Fibroblast of pulmonary artery (primary cell): ENCODE data around the gene TWNK.

Experiments
- DNase-seq: peaks from one replicate; pipeline ENCODE4 v3.0.0-alpha.2; 2010; ENCODE audit warnings: low read depth
- H3K4me3 ChIP-seq: replicated peaks from 2 replicates; pipeline ENCODE4 v1.5.1; 2011; ENCODE audit warnings: low read depth, mild to moderate bottlenecking, control low read depth, low read length, moderate library complexity
- TF ChIP-seq, protein P1 (sequence below): IDR thresholded peaks from 2 replicates; pipeline ENCODE4 v1.5.1; 2011; ENCODE audit warnings: mild to moderate bottlenecking, control low read depth, low read length, inconsistent platforms; ENCODE audit errors: missing control alignments

TWNK gene

GRCh38 chr10:100976906-100977305, 10.4 kb upstream of the TWNK start:
- no peak for DNase-seq
- no peak overlapping the region for H3K4me3 ChIP-seq
- TF ChIP-seq, protein P1, sequence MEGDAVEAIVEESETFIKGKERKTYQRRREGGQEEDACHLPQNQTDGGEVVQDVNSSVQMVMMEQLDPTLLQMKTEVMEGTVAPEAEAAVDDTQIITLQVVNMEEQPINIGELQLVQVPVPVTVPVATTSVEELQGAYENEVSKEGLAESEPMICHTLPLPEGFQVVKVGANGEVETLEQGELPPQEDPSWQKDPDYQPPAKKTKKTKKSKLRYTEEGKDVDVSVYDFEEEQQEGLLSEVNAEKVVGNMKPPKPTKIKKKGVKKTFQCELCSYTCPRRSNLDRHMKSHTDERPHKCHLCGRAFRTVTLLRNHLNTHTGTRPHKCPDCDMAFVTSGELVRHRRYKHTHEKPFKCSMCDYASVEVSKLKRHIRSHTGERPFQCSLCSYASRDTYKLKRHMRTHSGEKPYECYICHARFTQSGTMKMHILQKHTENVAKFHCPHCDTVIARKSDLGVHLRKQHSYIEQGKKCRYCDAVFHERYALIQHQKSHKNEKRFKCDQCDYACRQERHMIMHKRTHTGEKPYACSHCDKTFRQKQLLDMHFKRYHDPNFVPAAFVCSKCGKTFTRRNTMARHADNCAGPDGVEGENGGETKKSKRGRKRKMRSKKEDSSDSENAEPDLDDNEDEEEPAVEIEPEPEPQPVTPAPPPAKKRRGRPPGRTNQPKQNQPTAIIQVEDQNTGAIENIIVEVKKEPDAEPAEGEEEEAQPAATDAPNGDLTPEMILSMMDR, result no peak

- TF ChIP-seq, protein P1, result no peak
- DNase-seq, result no peak
- H3K4me3 ChIP-seq, result no peak overlapping the region
Measured at GRCh38 chr10:100977436-100977835, 9.9 kb upstream of the TWNK start.

GRCh38 chr10:100978121-100978900, 9.0 kb upstream of the TWNK start:
- TF ChIP-seq, protein P1, result no peak
- no peak for DNase-seq
- H3K4me3 ChIP-seq, result no peak overlapping the region

DNA sequence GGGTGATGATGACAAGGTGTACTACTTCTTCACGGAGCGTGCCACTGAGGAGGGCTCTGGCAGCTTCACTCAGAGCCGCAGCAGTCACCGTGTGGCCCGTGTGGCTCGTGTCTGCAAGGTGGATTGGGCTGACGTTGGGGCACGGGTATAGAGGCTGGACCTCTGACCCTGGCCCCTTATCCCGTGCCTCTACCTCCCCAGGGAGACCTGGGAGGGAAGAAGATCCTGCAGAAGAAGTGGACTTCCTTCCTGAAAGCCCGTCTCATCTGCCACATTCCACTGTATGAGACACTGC, 8.5 kb upstream of the TWNK start:
- H3K4me3 ChIP-seq, result no peak overlapping the region
- TF ChIP-seq, protein P1, result no peak
- DNase-seq, result no peak

- TF ChIP-seq, protein P1, result no peak
- no peak for DNase-seq
- no peak overlapping the region for H3K4me3 ChIP-seq
Measured at GRCh38 chr10:100979791-100980272, 7.5 kb upstream of the TWNK start.

GRCh38 chr10:100980311-100980710, 7.0 kb upstream of the TWNK start:
- no peak overlapping the region for H3K4me3 ChIP-seq
- TF ChIP-seq, protein P1, result no peak
- no peak for DNase-seq

DNA sequence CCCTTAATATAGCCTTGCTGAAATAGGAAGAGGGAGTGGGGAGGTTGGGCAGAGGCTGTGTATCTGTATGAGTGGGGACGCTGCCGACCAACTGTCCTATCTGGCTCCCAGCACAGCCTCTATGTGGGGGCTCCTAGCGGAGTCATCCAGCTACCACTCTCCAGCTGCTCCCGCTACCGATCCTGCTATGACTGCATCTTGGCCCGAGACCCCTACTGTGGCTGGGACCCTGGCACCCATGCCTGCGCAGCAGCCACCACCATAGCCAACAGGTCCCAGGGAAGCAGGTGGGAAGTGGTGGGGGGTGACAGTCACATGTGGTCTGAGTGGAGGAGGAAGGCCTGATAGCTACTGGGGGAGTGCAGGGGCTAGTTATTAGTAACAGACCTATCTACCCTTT, 6.6 kb upstream of the TWNK start:
- no peak for DNase-seq
- TF ChIP-seq, protein P1, result no peak
- no peak overlapping the region for H3K4me3 ChIP-seq
